Upper lobe of left lung (tissue), 4 donors: ENCODE measurements around the gene TOR1AIP2.

Source experiments
- CTCF ChIP-seq, 6 experiments: fragments of 450-650 bp in 4 of 6; fragments of 200-600 bp in 2 of 6; sonication (generic) in 2 of 6; IDR thresholded peaks; one replicate each; pipeline ENCODE4 v1.5.1; 2016 to 2019; ENCODE audit warnings: antibody characterized with exemption in 6 of 6
- POLR2A ChIP-seq, 4 donors: fragments of 450-650 bp; IDR thresholded peaks; one replicate each; pipeline ENCODE4 v1.5.1; 2016 to 2017; ENCODE audit warnings: antibody characterized with exemption in 4 of 4, mild to moderate bottlenecking in 2 of 4
- POLR2AphosphoS5 ChIP-seq, 2 donors: sonication (generic); formaldehyde crosslinking; IDR thresholded peaks; one replicate each; pipeline ENCODE4 v1.5.1; 2017; ENCODE audit warnings: antibody characterized with exemption in 2 of 2

- TF ChIP-seq CTCF (IDR thresholded peaks at IDR 0.05) (no peak), POLR2A (IDR thresholded peaks at IDR 0.05) (no peak), POLR2AphosphoS5 (IDR thresholded peaks at IDR 0.05) (no peak)
Measured at GRCh38 chr1:179824265-179824664, 53.3 kb downstream of the TOR1AIP2 start.
